HG02763 (cell line): ENCODE results near the gene GJD3.

ENCODE experiments used
- ATAC-seq: cut with Tn5 transposase; IDR thresholded peaks from one replicate; pipeline ENCODE4 v1.9.1; 2021; ENCODE audit warnings: mild to moderate bottlenecking, moderate library complexity; ENCODE audit not compliant: unreplicated experiment

The GJD3 gene

DNA sequence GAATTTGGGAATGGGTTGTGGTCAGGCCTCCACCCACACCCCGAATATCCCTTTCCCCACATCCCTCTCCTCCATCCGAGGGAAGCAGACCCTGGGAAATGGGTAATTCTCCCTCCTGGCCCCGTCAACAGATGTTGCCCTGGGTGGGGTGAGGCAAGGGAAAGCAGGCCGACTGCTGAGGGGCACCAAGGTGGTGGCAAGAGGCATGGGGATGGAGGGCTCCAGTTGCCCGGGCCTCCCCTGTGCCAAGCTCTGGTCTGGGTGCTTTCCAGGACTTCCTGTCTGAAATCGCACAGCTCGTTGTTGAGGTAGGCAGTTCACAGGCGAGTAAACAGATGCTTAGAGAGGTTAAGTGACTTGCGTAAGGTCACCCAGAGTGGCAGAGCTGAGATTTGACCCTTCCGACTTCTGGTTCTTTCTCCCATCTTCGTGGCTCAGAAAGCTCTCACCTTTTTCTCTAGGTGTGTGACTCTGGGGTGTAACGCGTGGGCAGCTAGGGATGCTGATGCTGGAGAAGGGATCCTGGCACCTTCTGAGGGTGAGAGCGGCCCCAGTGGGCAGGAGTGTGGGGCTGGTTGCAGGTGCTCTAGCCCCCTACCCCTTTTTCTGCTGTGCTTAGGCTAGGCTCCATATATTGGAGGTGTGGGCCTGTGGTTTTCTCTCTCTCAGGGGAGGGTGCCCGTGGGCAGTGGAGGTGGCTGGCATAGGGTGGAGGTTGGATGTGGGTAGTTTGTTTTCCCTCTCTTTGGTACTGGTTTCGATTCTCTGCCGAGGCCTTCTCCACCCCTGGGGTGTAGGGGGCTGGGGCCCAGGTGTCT is 38.3 kb downstream of the GJD3 start:
- ATAC-seq = no peak

DNA sequence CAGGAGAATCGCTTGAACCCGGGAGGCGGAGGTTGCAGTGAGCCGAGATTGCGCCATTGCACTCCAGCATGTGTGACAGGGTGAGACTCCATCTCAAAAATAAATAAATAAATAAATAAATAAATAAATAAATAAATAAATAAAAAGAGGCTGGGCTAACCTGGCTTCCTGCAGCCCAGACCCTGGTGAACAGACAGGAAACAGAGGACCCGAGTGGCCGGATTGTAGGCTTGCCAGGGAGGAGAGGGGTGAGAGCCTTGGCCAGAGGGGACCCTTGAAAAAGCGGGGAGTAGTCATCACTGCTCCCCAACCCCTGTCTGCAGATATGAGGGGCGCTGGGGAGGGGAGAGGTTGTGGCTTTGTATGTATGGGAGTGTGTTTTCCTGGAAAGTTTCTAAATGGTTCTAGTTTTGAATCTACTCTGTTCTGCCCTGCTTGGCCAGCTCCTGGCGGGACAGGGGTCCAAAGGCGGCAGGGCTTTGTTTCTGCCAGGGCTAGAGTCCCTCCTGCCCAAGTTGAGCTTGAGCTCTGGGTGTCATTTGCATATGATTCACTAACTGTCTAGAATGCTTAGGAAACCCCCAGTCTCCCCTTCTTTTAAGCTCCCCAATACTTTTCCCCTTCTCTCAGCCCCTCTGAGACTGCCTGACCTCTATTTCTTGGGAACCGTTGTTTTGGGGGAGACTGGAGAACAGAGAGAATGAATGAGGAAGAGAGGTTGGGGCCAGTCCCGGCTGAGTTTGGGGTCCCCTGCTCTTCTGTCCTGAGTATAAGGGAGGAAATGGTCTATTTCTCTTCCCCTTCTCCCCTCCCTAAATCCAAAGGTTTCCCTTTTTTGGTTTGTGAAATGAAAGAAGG is 39.2 kb downstream of the GJD3 start:
- no peak for ATAC-seq

GRCh38 chr17:40323391-40324381 is 40.9 kb downstream of the GJD3 start:
- no peak for ATAC-seq

DNA sequence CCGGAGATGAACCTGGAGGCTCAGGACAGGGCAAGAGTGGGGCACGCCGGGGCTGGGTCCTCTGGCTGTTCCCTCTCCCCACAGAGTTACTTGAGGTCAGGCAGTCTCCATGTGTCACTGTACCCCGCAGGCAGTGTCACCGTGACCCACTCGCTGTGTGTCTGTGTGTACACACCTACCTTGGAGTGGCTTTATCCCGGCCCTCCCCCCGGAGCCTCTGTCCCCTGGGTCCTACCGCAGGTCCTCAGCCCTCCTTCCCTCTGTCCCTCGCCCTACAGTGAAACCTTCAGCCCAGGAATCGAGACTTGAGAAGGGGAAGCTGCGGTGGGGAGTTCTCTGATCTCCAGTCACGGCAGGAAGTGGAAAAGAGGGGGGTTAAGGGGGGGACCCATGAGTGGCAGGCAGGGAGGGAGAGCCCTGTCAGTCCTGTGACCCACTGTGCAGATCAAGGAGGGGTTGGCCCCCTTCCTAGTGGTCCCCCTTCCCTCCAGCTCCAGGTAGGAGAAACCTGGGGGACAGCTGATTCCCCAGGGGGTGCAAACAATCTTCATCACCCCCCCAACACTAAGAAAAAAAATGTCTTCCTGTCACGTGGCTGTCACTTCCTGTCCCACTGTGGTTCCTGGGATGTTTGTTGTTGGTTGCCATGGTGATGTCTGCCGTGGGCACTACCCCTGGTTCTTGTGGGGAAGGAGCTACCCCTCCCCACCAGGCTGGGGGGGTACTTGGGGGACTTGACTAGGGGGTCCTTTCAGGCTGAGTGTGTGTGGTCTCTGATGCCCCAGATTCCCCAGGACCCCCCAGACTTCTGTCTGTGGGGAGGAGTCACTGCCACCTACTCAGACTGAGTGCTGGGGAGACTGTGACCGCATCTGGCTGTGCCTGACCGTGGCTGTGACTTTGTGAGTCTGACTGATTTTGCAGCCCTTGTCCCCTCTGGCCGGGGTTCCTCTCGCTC is 41.9 kb downstream of the GJD3 start:
- ATAC-seq = peak; percentile 36

- no peak for ATAC-seq
Observed at GRCh38 chr17:40321961-40322357, 42.6 kb downstream of the GJD3 start.

GRCh38 chr17:40321524-40321929 is 43.0 kb downstream of the GJD3 start:
- no peak for ATAC-seq

DNA sequence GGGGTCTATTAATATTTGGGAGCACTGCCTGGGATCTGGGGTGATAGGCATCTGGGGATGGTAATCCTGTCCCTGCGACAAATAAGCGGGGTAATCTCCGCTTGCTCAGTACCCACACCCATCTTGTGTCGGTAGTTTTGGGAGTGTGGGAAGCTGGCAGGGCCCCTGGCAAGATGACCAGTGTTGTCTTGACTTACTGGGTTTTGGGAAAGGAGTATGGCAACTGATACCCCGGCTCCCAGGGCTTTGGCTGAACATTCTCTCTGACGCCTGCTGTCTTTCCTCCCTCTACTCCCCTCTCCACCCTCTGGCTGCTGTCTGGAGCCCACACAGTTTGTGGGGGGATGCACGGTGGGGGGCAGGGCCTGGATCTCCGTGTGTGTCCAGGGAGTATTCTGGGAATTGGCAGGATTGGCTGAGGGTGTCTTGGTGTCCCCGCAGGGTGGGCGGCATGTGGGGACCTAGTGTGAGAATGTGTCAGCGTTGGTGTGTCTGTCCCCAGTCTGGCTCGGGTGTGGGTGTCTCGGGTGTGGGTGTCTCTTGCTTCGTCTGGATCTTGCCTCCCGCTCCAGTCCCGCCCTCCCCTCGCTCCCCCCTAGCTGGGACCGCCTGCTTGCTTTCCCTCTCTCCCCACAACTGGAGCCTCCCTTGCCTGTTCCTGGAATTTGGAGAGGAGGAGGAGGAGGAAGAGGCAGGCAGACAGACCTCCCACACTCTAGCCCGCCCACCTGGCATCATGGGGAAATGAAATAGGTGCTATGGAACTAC is 43.6 kb downstream of the GJD3 start:
- ATAC-seq = no peak

DNA sequence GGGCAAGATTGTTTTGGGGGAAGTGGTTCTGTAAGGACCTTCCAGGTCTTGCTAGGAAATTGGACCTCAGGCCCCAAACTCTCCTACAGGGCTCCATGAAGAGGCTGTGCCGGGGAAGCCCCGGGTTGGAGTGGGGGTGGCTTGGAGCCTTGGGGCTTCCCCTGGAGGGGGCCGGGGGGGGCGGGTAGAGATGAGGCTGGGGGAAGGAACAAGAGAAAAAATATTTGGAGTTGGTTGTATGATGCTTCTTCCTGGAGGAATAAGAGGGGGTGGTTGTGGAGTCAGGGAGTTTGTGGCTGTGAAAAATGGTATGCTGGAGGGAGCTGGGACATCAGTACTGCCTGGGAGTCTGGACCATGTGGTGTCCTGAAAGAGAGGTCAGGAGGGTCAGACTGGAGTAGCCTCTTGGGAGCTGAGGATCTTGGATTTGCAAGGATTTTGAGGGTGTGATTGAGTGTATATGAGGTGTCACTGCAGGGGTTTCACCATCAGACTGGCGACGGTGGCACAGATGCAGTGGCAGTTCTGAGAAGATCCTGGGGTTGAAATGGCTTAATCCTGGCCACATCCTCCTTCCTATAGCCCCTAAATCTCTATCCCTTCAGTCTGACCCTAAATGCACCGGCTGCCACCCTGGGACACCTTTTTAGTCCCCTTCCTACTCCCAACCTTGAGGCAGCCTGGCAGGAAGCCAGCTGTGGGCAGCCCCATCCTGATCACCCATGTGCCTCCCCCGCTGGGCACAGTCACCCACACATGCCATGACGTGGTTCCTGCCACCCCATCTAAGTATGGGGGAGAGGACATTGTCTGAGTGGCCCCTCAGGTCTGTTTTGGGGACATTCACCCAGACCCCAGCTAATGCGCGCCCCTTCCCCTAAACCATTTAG is 44.6 kb downstream of the GJD3 start:
- ATAC-seq = no peak

GRCh38 chr17:40318830-40319391 is 45.6 kb downstream of the GJD3 start:
- no peak for ATAC-seq

GRCh38 chr17:40317880-40318829 is 46.4 kb downstream of the GJD3 start:
- peak; percentile 59 for ATAC-seq

DNA sequence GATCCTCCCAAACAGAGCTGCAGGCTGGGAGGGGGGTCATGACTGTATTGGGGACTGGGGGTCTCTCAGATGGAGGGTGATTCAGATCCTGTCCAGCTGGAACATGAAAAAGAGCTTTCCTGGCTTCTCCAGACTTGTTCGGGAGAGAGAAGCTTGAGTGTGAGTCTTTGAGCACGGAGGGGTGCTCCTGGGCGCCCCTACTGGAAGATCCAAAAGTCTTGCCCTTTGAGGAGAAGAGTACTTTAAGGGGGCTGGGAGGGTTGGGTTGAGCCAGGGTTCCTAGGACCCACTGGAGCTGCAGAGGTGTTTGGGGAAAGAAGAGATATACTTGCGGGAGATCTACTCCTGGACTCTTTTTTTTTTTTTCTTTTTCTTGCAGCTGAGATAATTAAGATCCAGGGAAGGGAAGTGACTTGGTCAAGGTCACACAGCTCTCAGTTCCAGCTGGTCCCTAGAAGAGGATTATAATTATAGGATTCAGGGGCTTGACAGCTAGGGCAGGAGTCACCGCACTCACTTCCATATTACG is 47.1 kb downstream of the GJD3 start:
- ATAC-seq = no peak

- no peak for ATAC-seq
Observed at GRCh38 chr17:40316571-40317344, 47.8 kb downstream of the GJD3 start.

GRCh38 chr17:40315678-40316570 is 48.6 kb downstream of the GJD3 start:
- ATAC-seq = no peak

- no peak for ATAC-seq
Observed at GRCh38 chr17:40315206-40315605, 49.3 kb downstream of the GJD3 start.

- no peak for ATAC-seq
Observed at GRCh38 chr17:40314584-40314956, 50.0 kb downstream of the GJD3 start.
